Endothelial cell of umbilical vein (primary cell): ENCODE data around the gene GNAQ. TPM values are rescaled to one million over a fixed set of nuclear protein-coding genes. Genes with fewer than 3 reads are reported as not detected.

Source experiments
- BruUV-seq: library from RNA; stranded (reverse); fragments of 400-500 nt; replicated peaks from 2 replicates; lab custom pipeline; 2021; lab: Mats Ljungman, UMichigan
- CTCF ChIA-PET: fragments of 300-600, 350-600 bp; sonication (Branson Sonifier 250); formaldehyde crosslinking; loops from one replicate; lab custom pipeline; 2021; ENCODE audit warnings: antibody characterized with exemption, inconsistent platforms; lab: Charles Lee
- POLR2A ChIA-PET: fragments of 300-600, 350-600 bp; sonication (Branson Sonifier 250); formaldehyde crosslinking; loops from one replicate; lab custom pipeline; 2021; ENCODE audit warnings: antibody characterized with exemption, inconsistent platforms; lab: Charles Lee
- DNase-seq: peaks from one replicate; pipeline ENCODE4 v3.0.0-alpha.2; 2011; ENCODE audit warnings: low read depth, low spot score
- FAIRE-seq: peaks from 2 replicates; lab custom pipeline; 2011; peaks lifted over from hg19 to GRCh38; lab: Jason Lieb, UNC
- H2AFZ ChIP-seq: 2 replicates; pipeline ENCODE4 v1.6.0; 2012; ENCODE audit warnings: low read depth, low read length, control low read depth, inconsistent platforms
- H3K27ac ChIP-seq: 2 replicates; pipeline ENCODE4 v1.5.1; 2011; ENCODE audit warnings: low read depth, mild to moderate bottlenecking, control low read depth, low read length, moderate library complexity; ENCODE audit not compliant: insufficient read depth
- H3K27me3 ChIP-seq, 2 experiments: 2 replicates each; pipeline versions ENCODE4 v1.6.0 to v1.6.1; 2011; ENCODE audit warnings: low read length in 2 of 2, mixed read lengths in 1 of 2; ENCODE audit not compliant: control insufficient read depth in 2 of 2, insufficient read depth in 2 of 2
- H3K36me3 ChIP-seq, 2 experiments: 2 replicates in 1 of 2; 3 replicates in 1 of 2; pipeline ENCODE4 v1.5.1; 2011; ENCODE audit warnings: low read length in 2 of 2, mild to moderate bottlenecking in 1 of 2, moderate library complexity in 1 of 2; ENCODE audit not compliant: control insufficient read depth in 2 of 2, insufficient read depth in 2 of 2; ENCODE audit errors: extremely low read depth in 1 of 2
- H3K4me1 ChIP-seq: 3 replicates; pipeline ENCODE4 v1.5.1; 2011; ENCODE audit warnings: mild to moderate bottlenecking, low read length; ENCODE audit not compliant: control insufficient read depth, insufficient read depth; ENCODE audit errors: extremely low read depth
- H3K4me2 ChIP-seq: 2 replicates; pipeline ENCODE4 v1.6.1; 2011; ENCODE audit warnings: low read length, control low read depth, mixed read lengths; ENCODE audit not compliant: insufficient read depth
- H3K4me3 ChIP-seq, 3 experiments: fragments of 200-600 bp in 1 of 3; sonication (generic), shearing (Covaris generic) in 1 of 3; replicated peaks in 1 of 3; 2 replicates each; pipeline ENCODE4 v1.5.1; 2011 to 2016; ENCODE audit warnings: control low read depth in 3 of 3, low read length in 3 of 3, mild to moderate bottlenecking in 2 of 3, inconsistent platforms in 1 of 3, low read depth in 1 of 3, moderate library complexity in 1 of 3; ENCODE audit not compliant: insufficient read depth in 1 of 3
- H3K79me2 ChIP-seq: 2 replicates; pipeline ENCODE4 v1.6.0; 2012; ENCODE audit warnings: low read length, inconsistent platforms; ENCODE audit not compliant: control insufficient read depth, insufficient read depth
- H3K9ac ChIP-seq: replicated peaks from 2 replicates; pipeline ENCODE3; 2011; ENCODE audit warnings: low read length, control low read depth; ENCODE audit not compliant: insufficient read depth; ENCODE audit errors: extremely low read depth
- H3K9me1 ChIP-seq: replicated peaks from 3 replicates; pipeline ENCODE4 v1.6.0; 2011; ENCODE audit warnings: mild to moderate bottlenecking, low read length; ENCODE audit not compliant: control insufficient read depth, insufficient read depth; ENCODE audit errors: extremely low read depth
- H3K9me3 ChIP-seq: replicated peaks from 2 replicates; pipeline ENCODE4 v1.5.1; 2012; ENCODE audit warnings: low read length, inconsistent platforms; ENCODE audit not compliant: control insufficient read depth, insufficient read depth
- H4K20me1 ChIP-seq: replicated peaks from 2 replicates; pipeline ENCODE3; 2011; ENCODE audit warnings: mild to moderate bottlenecking, low read length; ENCODE audit not compliant: control insufficient read depth, insufficient read depth; ENCODE audit errors: extremely low read depth
- EZH2 ChIP-seq: IDR thresholded peaks from 2 replicates; pipeline ENCODE4 v1.6.1; 2012; ENCODE audit warnings: borderline replicate concordance, low read depth, mild to moderate bottlenecking, moderate library complexity, low read length, inconsistent platforms; ENCODE audit not compliant: severe bottlenecking
- FOS ChIP-seq: IDR thresholded peaks from 2 replicates; pipeline ENCODE4 v1.6.1; 2011; ENCODE audit warnings: mild to moderate bottlenecking, low read length, moderate library complexity, borderline replicate concordance; ENCODE audit not compliant: insufficient read depth
- GATA2 ChIP-seq: IDR thresholded peaks from 2 replicates; pipeline ENCODE4 v1.7.0; 2011; ENCODE audit warnings: low read depth, mild to moderate bottlenecking, moderate library complexity, mixed read lengths, low read length; ENCODE audit not compliant: insufficient read length, insufficient read depth
- JUN ChIP-seq: IDR thresholded peaks from 2 replicates; pipeline ENCODE4 v1.6.1; 2011; ENCODE audit warnings: borderline replicate concordance, low read depth; ENCODE audit not compliant: insufficient read length, insufficient read depth
- MYC ChIP-seq: IDR thresholded peaks from one replicate; pipeline ENCODE4 v1.6.1; 2011; ENCODE audit warnings: mild to moderate bottlenecking, low read depth, low read length
- POLR2A ChIP-seq: IDR thresholded peaks from 2 replicates; pipeline ENCODE4 v1.6.1; 2012; ENCODE audit warnings: low read depth, mild to moderate bottlenecking, control low read depth, low read length
- POLR2AphosphoS5 ChIP-seq: IDR thresholded peaks from 2 replicates; pipeline ENCODE4 v1.6.1; 2012; ENCODE audit warnings: low read depth, mild to moderate bottlenecking, control low read depth, low read length, moderate library complexity; ENCODE audit not compliant: insufficient read depth
- dilution Hi-C: fragments of 300-500 bp; cut with MboI; formaldehyde crosslinking; loops from one replicate; pipeline ENCODE4 v1.15.0; 2019; ENCODE audit warnings: low sequenced_read_pairs; ENCODE audit not compliant: extremely low pct_ligation_motif_present
- intact Hi-C: fragments of 100-400 bp; cut with micrococcal nuclease; formaldehyde crosslinking; loops from one replicate; pipeline ENCODE4 v1.10.0; 2022
- polyA plus RNA-seq, 4 experiments: library from polyadenylated mRNA; depleted of rRNA in 3 of 4; stranded (reverse) in 3 of 4; unstranded in 1 of 4; fragments of >200 nt; gene quantifications; 2 replicates each; pipeline versions ENCODE4 v1.2.1 to v1.2.3, GENCODE V29; 2011 to 2012; ENCODE audit warnings: missing spikeins in 1 of 4
- total RNA-seq: library from RNA; stranded (reverse); gene quantifications from 2 replicates; pipeline ENCODE4 v1.2.3, GENCODE V29; 2021
- TF ChIP-seq, protein P1 (sequence below), 2 donors: IDR thresholded peaks; 1 replicate in 1 of 2; 2 replicates in 1 of 2; pipeline ENCODE4 v1.5.1; 2011; ENCODE audit warnings: low read length in 2 of 2, mild to moderate bottlenecking in 2 of 2, moderate library complexity in 2 of 2, control low read depth in 1 of 2, inconsistent platforms in 1 of 2, low read depth in 1 of 2; ENCODE audit not compliant: insufficient read depth in 1 of 2; ENCODE audit errors: extremely low read depth in 1 of 2
- TF ChIP-seq, protein P2 (sequence below): IDR thresholded peaks from 2 replicates; pipeline ENCODE4 v1.6.1; 2011; ENCODE audit not compliant: insufficient read depth, insufficient read length

GNAQ gene
- total and polyA plus RNA-seq, 2 donors (not counting 3 experiments of a cell fraction or from before 2014, with no cell fraction given) = 26.1 to 67.3 TPM

DNA sequence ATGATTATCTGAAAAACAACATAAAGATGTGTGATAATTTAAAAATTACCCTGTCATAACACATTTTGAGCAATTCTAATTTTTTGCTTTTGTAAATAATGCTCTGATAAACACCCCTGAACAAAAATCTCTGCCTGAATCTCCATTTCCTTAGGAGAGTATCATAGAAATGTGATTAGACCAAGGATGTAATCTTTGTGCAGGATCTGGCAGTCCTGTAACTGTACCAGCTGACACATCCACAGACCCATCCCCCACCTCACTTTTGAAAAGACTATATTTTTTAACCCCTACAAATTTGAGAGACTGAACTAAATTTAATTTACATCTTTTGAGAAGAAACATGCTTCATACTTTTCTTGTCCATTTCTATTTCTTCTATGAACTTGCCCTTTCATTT, 101.7 kb downstream of the GNAQ start:
- Histone ChIP-seq H4K20me1 (no peaks in the 10 kb centered on the region), H3K9me1 (no peaks in the 10 kb centered on the region), H3K9ac (no peak overlapping the region), H2AFZ (no peak overlapping the region), H3K36me3 (no peaks in the 10 kb centered on the region), H3K4me1 (peaks cover 16% of the 10 kb centered on the region), H3K79me2 (peaks cover 45% of the 10 kb centered on the region), H3K27me3 (no peaks in the 10 kb centered on the region), H3K27ac (no peak overlapping the region), H3K4me2 (no peak overlapping the region), H3K9me3 (no peaks in the 10 kb centered on the region), H3K4me3 (no peak overlapping the region)
- FAIRE-seq (no peak), DNase-seq (no peak)
- dilution Hi-C loops (no loop called here), intact Hi-C loops (no loop called here)
- CTCF ChIA-PET = interaction anchor here (0.9 kb wide), 1 partner anchor 88 kb away, joined by 3 read pairs; no protein-coding TSS in a partner anchor
- BruUV-seq = no TSS peak
- POLR2A ChIA-PET = no interaction called here
- TF ChIP-seq JUN = no peak

DNA sequence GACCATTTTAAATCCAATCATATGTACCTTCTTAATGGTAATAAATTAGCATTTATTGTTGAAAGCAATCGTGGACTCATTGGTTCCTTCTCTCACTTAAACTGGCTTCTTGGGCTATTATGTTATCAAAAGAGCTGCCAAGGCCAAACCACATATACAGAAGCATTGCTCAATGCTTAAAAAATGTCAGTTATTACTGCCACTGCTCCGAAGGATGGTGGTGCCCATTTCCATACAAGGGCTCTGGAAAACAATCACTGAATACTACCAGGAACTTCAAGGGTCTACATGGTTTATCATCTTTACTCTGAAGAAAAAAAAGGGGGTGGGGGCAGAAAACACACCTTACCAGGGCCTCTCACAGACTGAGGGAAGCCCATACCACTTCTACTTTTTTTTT, 104.3 kb downstream of the GNAQ start:
- no peaks in the 10 kb centered on the region for H3K9me3 ChIP-seq
- TF ChIP-seq POLR2AphosphoS5 = no peak
- TF ChIP-seq, protein P1, sequence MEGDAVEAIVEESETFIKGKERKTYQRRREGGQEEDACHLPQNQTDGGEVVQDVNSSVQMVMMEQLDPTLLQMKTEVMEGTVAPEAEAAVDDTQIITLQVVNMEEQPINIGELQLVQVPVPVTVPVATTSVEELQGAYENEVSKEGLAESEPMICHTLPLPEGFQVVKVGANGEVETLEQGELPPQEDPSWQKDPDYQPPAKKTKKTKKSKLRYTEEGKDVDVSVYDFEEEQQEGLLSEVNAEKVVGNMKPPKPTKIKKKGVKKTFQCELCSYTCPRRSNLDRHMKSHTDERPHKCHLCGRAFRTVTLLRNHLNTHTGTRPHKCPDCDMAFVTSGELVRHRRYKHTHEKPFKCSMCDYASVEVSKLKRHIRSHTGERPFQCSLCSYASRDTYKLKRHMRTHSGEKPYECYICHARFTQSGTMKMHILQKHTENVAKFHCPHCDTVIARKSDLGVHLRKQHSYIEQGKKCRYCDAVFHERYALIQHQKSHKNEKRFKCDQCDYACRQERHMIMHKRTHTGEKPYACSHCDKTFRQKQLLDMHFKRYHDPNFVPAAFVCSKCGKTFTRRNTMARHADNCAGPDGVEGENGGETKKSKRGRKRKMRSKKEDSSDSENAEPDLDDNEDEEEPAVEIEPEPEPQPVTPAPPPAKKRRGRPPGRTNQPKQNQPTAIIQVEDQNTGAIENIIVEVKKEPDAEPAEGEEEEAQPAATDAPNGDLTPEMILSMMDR (IDR thresholded peaks at IDR 0.05; ENCODE audit: extremely low read depth in 1 of 2, insufficient read depth in 1 of 2, low read depth in 1 of 2, low read length in 2 of 2) = no peak
- no peak for TF ChIP-seq GATA2
- no peak for TF ChIP-seq EZH2
- TF ChIP-seq, protein P2, sequence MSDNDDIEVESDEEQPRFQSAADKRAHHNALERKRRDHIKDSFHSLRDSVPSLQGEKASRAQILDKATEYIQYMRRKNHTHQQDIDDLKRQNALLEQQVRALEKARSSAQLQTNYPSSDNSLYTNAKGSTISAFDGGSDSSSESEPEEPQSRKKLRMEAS = no peak
- TF ChIP-seq POLR2A = no peak
- no peak for TF ChIP-seq MYC
- no peak for TF ChIP-seq JUN
- no peak for TF ChIP-seq FOS
- H3K9ac ChIP-seq = no peak overlapping the region
- H3K36me3 ChIP-seq = no peaks in the 10 kb centered on the region
- no peak overlapping the region for H3K4me2 ChIP-seq
- no peak overlapping the region for H2AFZ ChIP-seq
- no peak overlapping the region for H3K27ac ChIP-seq
- no peaks in the 10 kb centered on the region for H3K9me1 ChIP-seq
- H3K4me3 ChIP-seq = no peak overlapping the region
- H4K20me1 ChIP-seq = no peaks in the 10 kb centered on the region
- H3K27me3 ChIP-seq = no peaks in the 10 kb centered on the region
- H3K4me1 ChIP-seq = peaks cover 20% of the 10 kb centered on the region
- intact Hi-C loops = loop anchor here (2.0 kb wide), 1 partner anchor 20 kb away; no protein-coding TSS in a partner anchor
- DNase-seq = peak; percentile 13
- no peak for FAIRE-seq
- no TSS peak for BruUV-seq
- H3K79me2 ChIP-seq = peaks cover 41% of the 10 kb centered on the region
- ChIA-PET POLR2A (no interaction called here), CTCF (interaction anchor here (1.1 kb wide), 3 partner anchors 10 to 50 kb away, joined by 3 to 4 read pairs (median 4); no protein-coding TSS in a partner anchor)
- dilution Hi-C loops = no loop called here
